Activated B cell treated with CpG ODN at 0.5 μM for 24 hours (primary cell): Measurements from ENCODE around the gene EGR1. TPM values are rescaled to one million over a fixed set of nuclear protein-coding genes. Genes with fewer than 3 reads are reported as not detected.

Source experiments
- ATAC-seq: fragments of 200-7000 bp; cut with Tn5 transposase; one replicate; pipeline ENCODE4 v1.10.0; 2021; ENCODE audit warnings: low read depth, mild to moderate bottlenecking, moderate library complexity
- CTCF ChIA-PET: fragments of 350-600 bp; sonication (Branson Sonifier 250); formaldehyde crosslinking; loops from one replicate; lab custom pipeline; 2021; ENCODE audit warnings: antibody characterized with exemption; lab: Charles Lee
- POLR2A ChIA-PET: fragments of 350-600 bp; sonication (Branson Sonifier 250); formaldehyde crosslinking; loops from one replicate; lab custom pipeline; 2021; ENCODE audit warnings: antibody characterized with exemption; lab: Charles Lee
- DNase-seq: peaks from one replicate; pipeline ENCODE4 v3.0.0; 2022
- H3K27ac Mint-ChIP-seq: one replicate; pipeline ENCODE4 v1.8.0; 2020; ENCODE audit warnings: mixed read lengths
- H3K27me3 Mint-ChIP-seq: one replicate; pipeline ENCODE4 v1.8.0; 2021; ENCODE audit warnings: mixed read lengths
- H3K36me3 Mint-ChIP-seq: one replicate; pipeline ENCODE4 v1.8.0; 2021; ENCODE audit warnings: low read depth, mixed read lengths
- H3K4me1 Mint-ChIP-seq: one replicate; pipeline ENCODE4 v1.8.0; 2021; ENCODE audit warnings: mixed read lengths
- H3K4me3 Mint-ChIP-seq: one replicate; pipeline ENCODE4 v1.8.0; 2020; ENCODE audit warnings: mild to moderate bottlenecking, mixed read lengths
- H3K9me3 Mint-ChIP-seq: one replicate; pipeline ENCODE4 v1.8.0; 2020; ENCODE audit warnings: mixed read lengths
- intact Hi-C: fragments of 100-400 bp; cut with micrococcal nuclease; formaldehyde crosslinking; loops from one replicate; pipeline ENCODE4 v1.15.1; 2024
- total RNA-seq: library from RNA; stranded (reverse); gene quantifications from 2 replicates; pipeline ENCODE4 v1.2.3, GENCODE V29; 2022
- TF ChIP-seq, protein P1 (sequence below): fragments of 200-600 bp; IDR thresholded peaks from one replicate; pipeline ENCODE4 v1.8.0; 2022; ENCODE audit warnings: antibody characterized with exemption, mild to moderate bottlenecking

The EGR1 gene
- total RNA-seq, 1 donor from 2014 or later: 14.2 TPM

GRCh38 chr5:138441221-138441620, 24.1 kb upstream of the EGR1 start:
- H3K4me3 Mint-ChIP-seq: no peak overlapping the region
- H3K9me3 Mint-ChIP-seq: no peaks in the 10 kb centered on the region
- DNase-seq: no peak
- H3K36me3 Mint-ChIP-seq: peaks cover 10% of the 10 kb centered on the region
- no peak for ATAC-seq
- H3K27me3 Mint-ChIP-seq: no peaks in the 10 kb centered on the region
- ChIA-PET CTCF (no interaction called here), POLR2A (no interaction called here)
- peaks cover 12% of the 10 kb centered on the region for H3K4me1 Mint-ChIP-seq
- TF ChIP-seq, protein P1, sequence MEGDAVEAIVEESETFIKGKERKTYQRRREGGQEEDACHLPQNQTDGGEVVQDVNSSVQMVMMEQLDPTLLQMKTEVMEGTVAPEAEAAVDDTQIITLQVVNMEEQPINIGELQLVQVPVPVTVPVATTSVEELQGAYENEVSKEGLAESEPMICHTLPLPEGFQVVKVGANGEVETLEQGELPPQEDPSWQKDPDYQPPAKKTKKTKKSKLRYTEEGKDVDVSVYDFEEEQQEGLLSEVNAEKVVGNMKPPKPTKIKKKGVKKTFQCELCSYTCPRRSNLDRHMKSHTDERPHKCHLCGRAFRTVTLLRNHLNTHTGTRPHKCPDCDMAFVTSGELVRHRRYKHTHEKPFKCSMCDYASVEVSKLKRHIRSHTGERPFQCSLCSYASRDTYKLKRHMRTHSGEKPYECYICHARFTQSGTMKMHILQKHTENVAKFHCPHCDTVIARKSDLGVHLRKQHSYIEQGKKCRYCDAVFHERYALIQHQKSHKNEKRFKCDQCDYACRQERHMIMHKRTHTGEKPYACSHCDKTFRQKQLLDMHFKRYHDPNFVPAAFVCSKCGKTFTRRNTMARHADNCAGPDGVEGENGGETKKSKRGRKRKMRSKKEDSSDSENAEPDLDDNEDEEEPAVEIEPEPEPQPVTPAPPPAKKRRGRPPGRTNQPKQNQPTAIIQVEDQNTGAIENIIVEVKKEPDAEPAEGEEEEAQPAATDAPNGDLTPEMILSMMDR: no peak
- no peak overlapping the region for H3K27ac Mint-ChIP-seq
- intact Hi-C loops: no loop called here

- ATAC-seq (no peak), DNase-seq (no peak)
- intact Hi-C loops: no loop called here
- Mint-ChIP-seq H3K27me3 (no peaks in the 10 kb centered on the region), H3K27ac (no peak overlapping the region), H3K4me3 (no peak overlapping the region), H3K9me3 (no peaks in the 10 kb centered on the region), H3K4me1 (peaks cover 4% of the 10 kb centered on the region), H3K36me3 (no peaks in the 10 kb centered on the region)
- POLR2A ChIA-PET: no interaction called here
- CTCF ChIA-PET: interaction anchor here (0.6 kb wide), 1 partner anchor 56 kb away, joined by 3 read pairs; no protein-coding TSS in a partner anchor
- TF ChIP-seq, protein P1: no peak
Observed at GRCh38 chr5:138444078-138444773, 21.1 kb upstream of the EGR1 start.

- peaks cover 2% of the 10 kb centered on the region for H3K4me1 Mint-ChIP-seq
- ChIA-PET POLR2A (no interaction called here), CTCF (interaction anchor here (1.2 kb wide), 1 partner anchor 58 kb away, joined by 3 read pairs; no protein-coding TSS in a partner anchor)
- no peaks in the 10 kb centered on the region for H3K9me3 Mint-ChIP-seq
- DNase-seq (no peak), ATAC-seq (no peak)
- H3K27ac Mint-ChIP-seq: no peak overlapping the region
- no peak overlapping the region for H3K4me3 Mint-ChIP-seq
- H3K27me3 Mint-ChIP-seq: peaks cover 2% of the 10 kb centered on the region
- TF ChIP-seq, protein P1: no peak
- H3K36me3 Mint-ChIP-seq: no peaks in the 10 kb centered on the region
- intact Hi-C loops: no loop called here
Observed at GRCh38 chr5:138444774-138445546, 20.3 kb upstream of the EGR1 start.

GRCh38 chr5:138445547-138446271, 19.6 kb upstream of the EGR1 start:
- no peak overlapping the region for H3K27ac Mint-ChIP-seq
- intact Hi-C loops: no loop called here
- no peaks in the 10 kb centered on the region for H3K9me3 Mint-ChIP-seq
- DNase-seq: no peak
- TF ChIP-seq, protein P1: no peak
- H3K36me3 Mint-ChIP-seq: no peaks in the 10 kb centered on the region
- peaks cover 4% of the 10 kb centered on the region for H3K27me3 Mint-ChIP-seq
- CTCF ChIA-PET: interaction anchor here (1.2 kb wide), 1 partner anchor 57 kb away, joined by 3 read pairs; no protein-coding TSS in a partner anchor
- peaks cover 6% of the 10 kb centered on the region for H3K4me1 Mint-ChIP-seq
- ATAC-seq: no peak
- H3K4me3 Mint-ChIP-seq: no peak overlapping the region
- POLR2A ChIA-PET: no interaction called here
